HEK293 (cell line): Measurements from ENCODE around the gene BAZ1A.
A peak's percentile ranks its signal among the peaks of the same experiment; 100 is the strongest.

Experiments used
- CTCF ChIA-PET: fragments of 350-600 bp; formaldehyde crosslinking; extraction: SDS; loops from one replicate; lab custom pipeline; 2021; ENCODE audit warnings: antibody characterized with exemption; lab: Yijun Ruan, JAX
- POLR2A ChIA-PET: fragments of 300-600 bp; formaldehyde crosslinking; extraction: SDS; loops from one replicate; lab custom pipeline; 2020; ENCODE audit warnings: antibody characterized with exemption, inconsistent platforms; lab: Yijun Ruan, JAX
- H3K27ac ChIP-seq: fragments of 200-500 bp; sonication (Bioruptor generic); 2 replicates; pipeline ENCODE4 v1.5.1; 2014; ENCODE audit warnings: low read depth, low read length, control low read depth, inconsistent platforms; ENCODE audit errors: extremely low read depth
- H3K36me3 ChIP-seq, 2 experiments: fragments of 200-500 bp in 1 of 2; sonication (Bioruptor generic) in 1 of 2; 1 replicate in 1 of 2; 2 replicates in 1 of 2; pipeline ENCODE4 v1.5.1; 2014 to 2017; ENCODE audit warnings: inconsistent platforms in 2 of 2, low read length in 2 of 2; ENCODE audit not compliant: control insufficient read depth in 2 of 2, insufficient read depth in 1 of 2
- H3K4me1 ChIP-seq: fragments of 200-500 bp; sonication (Bioruptor generic); 2 replicates; pipeline ENCODE4 v1.5.1; 2014; ENCODE audit warnings: mild to moderate bottlenecking, low read length, inconsistent platforms; ENCODE audit not compliant: control insufficient read depth, insufficient read depth
- H3K4me3 ChIP-seq: 2 replicates; pipeline ENCODE4 v1.5.1; 2011; ENCODE audit warnings: low read depth, mild to moderate bottlenecking, control low read depth, low read length, moderate library complexity
- H3K9me3 ChIP-seq: fragments of 200-500 bp; sonication (Bioruptor generic); 2 replicates; pipeline ENCODE4 v1.5.1; 2014; ENCODE audit warnings: low read depth, low read length, inconsistent platforms; ENCODE audit not compliant: control insufficient read depth, insufficient read depth
- FEZF1 ChIP-seq: fragments of 450-650 bp; formaldehyde crosslinking; IDR thresholded peaks from 2 replicates; pipeline ENCODE4 v1.5.1; 2016; ENCODE audit warnings: missing biosample characterization, missing genetic modification characterization
- GFI1B ChIP-seq: fragments of 450-650 bp; formaldehyde crosslinking; IDR thresholded peaks from 2 replicates; pipeline ENCODE4 v1.5.1; 2016; ENCODE audit warnings: missing biosample characterization, missing genetic modification characterization
- GLI2 ChIP-seq: fragments of 450-650 bp; formaldehyde crosslinking; IDR thresholded peaks from 2 replicates; pipeline ENCODE4; 2017; ENCODE audit warnings: missing biosample characterization, missing genetic modification characterization, low read depth, borderline replicate concordance
- KLF8 ChIP-seq: fragments of 450-650 bp; formaldehyde crosslinking; IDR thresholded peaks from 2 replicates; pipeline ENCODE4 v1.5.1; 2016; ENCODE audit warnings: missing biosample characterization, missing genetic modification characterization
- SALL2 ChIP-seq: fragments of 450-650 bp; formaldehyde crosslinking; IDR thresholded peaks from 2 replicates; pipeline ENCODE4 v1.5.0; 2017; ENCODE audit warnings: missing biosample characterization, mild to moderate bottlenecking, missing genetic modification characterization, borderline replicate concordance
- SP7 ChIP-seq: fragments of 450-650 bp; formaldehyde crosslinking; IDR thresholded peaks from 2 replicates; pipeline ENCODE4 v1.5.1; 2016; ENCODE audit warnings: missing biosample characterization, missing genetic modification characterization
- ZBTB1 ChIP-seq: fragments of 450-650 bp; formaldehyde crosslinking; IDR thresholded peaks from 2 replicates; pipeline ENCODE4 v1.5.1; 2016; ENCODE audit warnings: missing biosample characterization, missing genetic modification characterization
- ZFP41 ChIP-seq: fragments of 450-650 bp; formaldehyde crosslinking; IDR thresholded peaks from 2 replicates; pipeline ENCODE4 v1.5.1; 2016; ENCODE audit warnings: missing biosample characterization, missing genetic modification characterization, borderline replicate concordance
- ZFP69B ChIP-seq: fragments of 450-650 bp; formaldehyde crosslinking; IDR thresholded peaks from 2 replicates; pipeline ENCODE4 v1.5.1; 2016; ENCODE audit warnings: missing biosample characterization, missing genetic modification characterization
- ZNF10 ChIP-seq: fragments of 450-650 bp; formaldehyde crosslinking; IDR thresholded peaks from 2 replicates; pipeline ENCODE4 v1.5.1; 2017; ENCODE audit warnings: missing biosample characterization, missing genetic modification characterization
- ZNF169 ChIP-seq: fragments of 450-650 bp; formaldehyde crosslinking; IDR thresholded peaks from 2 replicates; pipeline ENCODE4 v1.5.1; 2016; ENCODE audit warnings: missing biosample characterization, missing genetic modification characterization
- ZNF174 ChIP-seq: fragments of 450-650 bp; formaldehyde crosslinking; IDR thresholded peaks from 2 replicates; pipeline ENCODE4 v1.5.0; 2017; ENCODE audit warnings: missing biosample characterization, mild to moderate bottlenecking, missing genetic modification characterization
- ZNF184 ChIP-seq: fragments of 450-650 bp; IDR thresholded peaks from 2 replicates; pipeline ENCODE4 v1.5.1; 2018; ENCODE audit warnings: missing biosample characterization, mild to moderate bottlenecking, missing genetic modification characterization
- ZNF280C ChIP-seq: fragments of 450-650 bp; formaldehyde crosslinking; IDR thresholded peaks from 2 replicates; pipeline ENCODE4 v1.5.1; 2016; ENCODE audit warnings: missing biosample characterization, missing genetic modification characterization
- ZNF341 ChIP-seq: fragments of 450-650 bp; formaldehyde crosslinking; IDR thresholded peaks from 2 replicates; pipeline ENCODE4; 2016; ENCODE audit warnings: low read depth, missing biosample characterization, missing genetic modification characterization
- ZNF449 ChIP-seq: fragments of 450-650 bp; formaldehyde crosslinking; IDR thresholded peaks from 2 replicates; pipeline ENCODE4 v1.5.1; 2017; ENCODE audit warnings: missing biosample characterization, mild to moderate bottlenecking, missing genetic modification characterization, moderate library complexity
- ZNF488 ChIP-seq: fragments of 450-650 bp; formaldehyde crosslinking; IDR thresholded peaks from 2 replicates; pipeline ENCODE4 v1.5.1; 2016; ENCODE audit warnings: missing biosample characterization, missing genetic modification characterization
- ZNF555 ChIP-seq: fragments of 450-650 bp; formaldehyde crosslinking; conservative IDR thresholded peaks from 2 replicates; pipeline ENCODE4 v1.5.1; 2017; ENCODE audit warnings: missing biosample characterization, mild to moderate bottlenecking, missing genetic modification characterization, inconsistent platforms
- ZNF629 ChIP-seq: fragments of 450-650 bp; formaldehyde crosslinking; IDR thresholded peaks from 2 replicates; pipeline ENCODE4 v1.5.1; 2017; ENCODE audit warnings: missing biosample characterization, missing genetic modification characterization
- ZNF76 ChIP-seq: fragments of 450-650 bp; formaldehyde crosslinking; IDR thresholded peaks from 2 replicates; pipeline ENCODE4; 2016; ENCODE audit warnings: low read depth, missing biosample characterization, missing genetic modification characterization, borderline replicate concordance
- ZSCAN16 ChIP-seq: fragments of 450-650 bp; formaldehyde crosslinking; IDR thresholded peaks from 2 replicates; pipeline ENCODE4 v1.5.1; 2016; ENCODE audit warnings: missing biosample characterization, missing genetic modification characterization

Gene BAZ1A

GRCh38 chr14:34722723-34723545 lies 152.2 kb downstream of the BAZ1A start (continued):
- TF ChIP-seq GFI1B (no peak), FEZF1 (tag by site-specific recombination) (0 out of 2 replicates have a peak, but pooled peaks have one; percentile 17)

GRCh38 chr14:34721129-34721528 lies 154.0 kb downstream of the BAZ1A start:
- no peaks in the 10 kb centered on the region for H3K4me1 ChIP-seq
- H3K36me3 ChIP-seq, result no peaks in the 10 kb centered on the region
- no peak overlapping the region for H3K27ac ChIP-seq
- no peak overlapping the region for H3K4me3 ChIP-seq
- H3K9me3 ChIP-seq, result no peaks in the 10 kb centered on the region
- TF ChIP-seq ZFP69B (tag by site-specific recombination), result no peak
- TF ChIP-seq ZNF76 (tag by site-specific recombination), result no peak
- peak; percentile 73; the same call in 1 of the 2 replicates for TF ChIP-seq ZNF184 (tag by site-specific recombination)
- ChIA-PET POLR2A (no interaction called here), CTCF (interaction anchor here (2.2 kb wide), 1 partner anchor 50 kb away, joined by 40 read pairs; no protein-coding TSS in a partner anchor)

GRCh38 chr14:34718750-34719304 lies 156.3 kb downstream of the BAZ1A start:
- Histone ChIP-seq H3K4me1 (no peaks in the 10 kb centered on the region), H3K4me3 (no peak overlapping the region), H3K9me3 (no peaks in the 10 kb centered on the region), H3K36me3 (no peaks in the 10 kb centered on the region), H3K27ac (no peak overlapping the region)
- TF ChIP-seq KLF8, result no peak
- TF ChIP-seq ZNF169, result no peak
- no peak for TF ChIP-seq ZNF280C (tag by site-specific recombination)
- TF ChIP-seq SALL2 (tag by site-specific recombination), result no peak
- TF ChIP-seq ZNF488 (tag by site-specific recombination), result no peak
- TF ChIP-seq SP7 (tag by site-specific recombination), result peak; percentile 96
- TF ChIP-seq ZBTB1 (tag by site-specific recombination), result no peak
- TF ChIP-seq ZSCAN16 (tag by site-specific recombination), result no peak
- no peak for TF ChIP-seq ZNF341
- no peak for TF ChIP-seq ZFP41 (tag by site-specific recombination)
- TF ChIP-seq ZNF10 (tag by site-specific recombination), result peak; percentile 35; the same call in 1 of the 2 replicates
- TF ChIP-seq ZNF449 (tag by site-specific recombination), result no peak
- no peak for TF ChIP-seq ZNF174 (tag by site-specific recombination)
- TF ChIP-seq ZNF629 (tag by site-specific recombination), result 0 out of 2 replicates have a peak, but pooled peaks have one; percentile 25
- TF ChIP-seq ZNF555, result no peak
- TF ChIP-seq GLI2 (tag by site-specific recombination), result no peak
- POLR2A ChIA-PET, result interaction anchor here (0.6 to 1.2 kb wide), 2 partner anchors 19 to 685 kb away, joined by 3 read pairs; no protein-coding TSS in a partner anchor
- CTCF ChIA-PET, result interaction anchor here (0.7 kb wide), 1 partner anchor 44 kb away, joined by 5 read pairs; no protein-coding TSS in a partner anchor
